WTC11 (cell line): ENCODE measurements around the gene CELSR1.

ENCODE experiments used
- CREB1 ChIP-seq: sonication (generic); formaldehyde crosslinking; IDR thresholded peaks from 2 replicates; pipeline ENCODE4 v1.8.0; 2023; ENCODE audit warnings: mild to moderate bottlenecking, missing genetic modification reagents
- CTCF ChIP-seq: fragments of 200-600 bp; IDR thresholded peaks from 2 replicates; pipeline ENCODE4 v1.8.0; 2022; ENCODE audit warnings: antibody characterized with exemption
- MAX ChIP-seq: sonication (generic); formaldehyde crosslinking; IDR thresholded peaks from 2 replicates; pipeline ENCODE4 v1.8.0; 2022; ENCODE audit warnings: mild to moderate bottlenecking, missing genetic modification reagents
- PRDM15 ChIP-seq: sonication (generic); formaldehyde crosslinking; IDR thresholded peaks from 2 replicates; pipeline ENCODE4 v1.8.0; 2022; ENCODE audit warnings: missing genetic modification reagents
- PREB ChIP-seq: sonication (generic); formaldehyde crosslinking; IDR thresholded peaks from 2 replicates; pipeline ENCODE4 v1.8.1; 2022; ENCODE audit warnings: mild to moderate bottlenecking, missing genetic modification reagents, moderate library complexity, borderline replicate concordance
- USF2 ChIP-seq: sonication (generic); formaldehyde crosslinking; IDR thresholded peaks from 2 replicates; pipeline ENCODE4 v1.8.1; 2023; ENCODE audit warnings: mild to moderate bottlenecking, missing genetic modification reagents, moderate library complexity
- ZBTB43 ChIP-seq: sonication (generic); formaldehyde crosslinking; IDR thresholded peaks from 2 replicates; pipeline ENCODE4 v1.8.1; 2023; ENCODE audit warnings: mild to moderate bottlenecking, missing genetic modification reagents

GRCh38 chr22:46551321-46551720, 13.9 kb upstream of the CELSR1 start:
- TF ChIP-seq MAX (CRISPR knock-in tag) (no peak), USF2 (no peak), ZBTB43 (CRISPR knock-in tag) (no peak), PREB (CRISPR knock-in tag) (no peak), CREB1 (CRISPR knock-in tag) (no peak), PRDM15 (CRISPR knock-in tag) (no peak), CTCF (no peak)
